Suppressor macrophage treated with lipopolysaccharide for 1 hour (primary cell): ENCODE data around the gene METTL27.
"Not testable (repeated sequence)": the region's sequence is repeated elsewhere in the genome, so short reads cannot be mapped to it uniquely, and the experiment has no call there.

Source experiments
- DNase-seq, 3 donors: peaks; one replicate each; pipeline ENCODE4 v3.0.0-alpha.2; 2020 to 2022

METTL27 gene

GRCh38 chr7:73817121-73817520 lies 25.2 kb downstream of the METTL27 start:
- DNase-seq, result no peak

GRCh38 chr7:73815436-73815835 lies 26.9 kb downstream of the METTL27 start:
- no peak for DNase-seq

- peak in 1 of 3 donors; percentile 14 for DNase-seq
Measured at GRCh38 chr7:73812996-73813395, 29.3 kb downstream of the METTL27 start.

DNA sequence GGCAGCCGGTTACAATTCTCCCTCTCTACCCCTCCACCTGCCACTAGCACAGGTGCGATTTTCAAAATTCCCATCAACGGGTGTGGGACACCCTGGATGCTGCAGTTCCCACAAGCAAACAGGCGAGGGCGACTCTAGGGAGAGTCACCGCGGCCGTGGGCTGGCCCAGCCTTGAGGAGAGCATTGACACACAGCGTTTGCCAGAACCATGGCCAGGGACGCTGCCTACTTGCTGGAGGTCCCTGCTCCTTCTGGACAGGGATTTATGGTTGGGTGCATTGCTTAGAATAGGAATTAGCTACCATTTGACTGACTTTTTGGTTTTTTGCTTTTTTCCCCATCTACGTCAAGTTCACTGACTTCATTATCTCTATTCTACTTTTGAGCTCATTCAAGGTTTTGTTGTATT lies 30.6 kb downstream of the METTL27 start:
- peak; percentile 77 to 87 (median 84) for DNase-seq

- no peak for DNase-seq
Measured at GRCh38 chr7:73810998-73811360, 31.3 kb downstream of the METTL27 start.

DNA sequence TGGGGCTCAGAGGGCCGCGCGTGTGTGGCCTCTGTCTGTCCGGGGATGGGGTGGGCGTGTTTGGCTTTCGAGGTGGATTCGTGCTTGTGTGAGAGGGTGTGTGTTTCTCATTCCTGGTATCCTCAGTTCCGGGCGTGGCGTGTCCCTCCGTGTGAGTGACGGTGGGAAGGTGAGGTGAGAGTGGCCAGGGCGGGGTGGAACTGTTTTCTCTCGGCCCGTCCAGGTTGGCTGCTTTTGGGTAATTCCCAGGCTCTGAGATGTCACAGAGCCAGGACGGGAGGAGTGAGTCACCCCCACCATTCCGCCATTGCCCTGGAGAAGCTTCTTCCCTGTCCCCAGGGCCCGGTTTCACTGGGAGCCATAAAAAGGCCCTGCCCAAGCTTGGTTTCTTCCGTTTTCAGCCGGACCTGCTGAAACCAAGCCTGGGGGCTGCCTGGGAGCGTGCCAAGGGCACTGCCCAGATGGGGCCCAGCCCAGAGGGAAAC lies 32.8 kb downstream of the METTL27 start:
- peak in 1 of 3 donors; percentile 13 for DNase-seq

- no peak for DNase-seq
Measured at GRCh38 chr7:73802459-73802858, 39.9 kb downstream of the METTL27 start.

DNA sequence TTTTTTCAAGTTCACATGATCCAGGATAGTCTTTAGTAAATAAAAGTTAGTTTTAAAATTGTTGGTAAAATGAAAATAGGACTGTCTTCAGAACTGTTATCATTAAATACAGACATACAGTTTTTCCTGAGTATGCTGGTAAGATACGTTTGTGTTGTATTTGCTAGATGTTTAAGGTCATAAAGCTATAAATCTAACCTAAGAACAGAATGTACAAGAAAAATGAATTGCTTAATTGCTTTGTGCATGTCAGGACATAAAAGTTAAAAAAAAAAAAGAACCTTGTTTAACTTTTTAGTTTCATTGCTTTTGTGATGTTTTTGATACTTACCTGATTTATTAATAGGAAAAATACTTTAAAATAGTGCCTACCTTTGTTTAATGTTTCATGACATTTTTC lies 40.7 kb downstream of the METTL27 start:
- no peak for DNase-seq

DNA sequence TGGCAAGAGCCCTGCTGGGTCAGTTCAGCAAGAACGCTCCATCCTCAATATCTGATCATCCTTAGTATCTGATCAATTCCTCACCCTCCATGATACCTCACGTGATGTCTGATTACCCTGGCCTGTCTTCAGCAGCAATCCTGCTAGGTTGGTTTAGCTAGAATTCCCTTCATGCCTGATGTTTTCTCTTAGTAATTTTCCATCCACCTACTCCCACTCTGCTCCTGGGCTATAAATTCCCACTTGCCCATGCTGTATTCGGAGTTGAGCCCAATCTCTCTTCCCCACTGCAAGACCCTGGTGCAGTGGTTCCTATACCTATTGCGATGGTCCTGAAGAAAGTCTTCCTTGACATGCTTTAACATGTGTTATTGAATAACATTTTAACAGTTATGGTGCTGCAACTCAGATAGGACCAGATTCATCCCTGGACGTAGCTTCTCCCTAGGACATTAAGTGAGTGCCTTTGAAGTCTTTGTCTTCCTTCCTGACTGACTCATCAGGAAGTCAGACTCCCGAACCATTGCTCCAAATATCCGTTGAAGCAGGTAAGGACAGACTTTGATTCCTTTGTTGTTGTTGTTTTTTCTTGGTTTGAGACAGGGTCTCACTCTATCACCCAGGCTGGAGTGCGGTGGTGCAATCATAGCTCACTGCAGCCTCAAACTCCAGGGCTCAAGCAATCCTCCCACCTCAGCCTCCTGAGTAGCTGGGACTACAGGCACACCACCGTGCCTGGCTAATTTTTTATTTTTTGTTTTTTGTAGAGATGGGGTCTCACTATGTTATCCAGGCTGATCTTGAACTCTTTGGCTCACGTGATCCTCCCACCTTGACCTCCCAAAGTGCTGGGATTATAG lies 42.8 kb downstream of the METTL27 start:
- no peak for DNase-seq

GRCh38 chr7:73797176-73797575 lies 45.1 kb downstream of the METTL27 start:
- not testable (repeated sequence) for DNase-seq

GRCh38 chr7:73796656-73797055 lies 45.7 kb downstream of the METTL27 start:
- DNase-seq, result not testable (repeated sequence)

- DNase-seq, result not testable (repeated sequence)
Measured at GRCh38 chr7:73795188-73795587, 47.1 kb downstream of the METTL27 start.

- DNase-seq, result not testable (repeated sequence)
Measured at GRCh38 chr7:73791170-73791690, 51.1 kb downstream of the METTL27 start.

DNA sequence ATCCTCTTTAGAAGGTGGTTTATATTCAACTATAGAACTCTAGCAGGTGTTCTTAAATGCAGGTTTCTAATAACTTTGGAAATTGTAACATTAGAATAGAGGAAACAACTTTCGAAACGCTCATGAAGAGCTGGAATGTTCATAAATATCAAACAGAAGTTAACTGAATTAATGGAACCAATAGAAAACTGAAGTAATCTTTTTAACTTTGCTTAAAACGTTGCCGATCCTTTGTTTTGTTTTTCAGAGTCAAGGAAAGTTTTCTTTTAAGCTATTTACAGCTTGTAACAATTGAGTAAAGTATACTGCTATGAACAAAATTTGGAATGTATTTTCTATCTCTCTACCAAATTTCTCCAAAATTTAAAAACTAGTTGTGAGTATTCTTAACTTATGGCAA lies 53.3 kb downstream of the METTL27 start:
- DNase-seq, result no peak

GRCh38 chr7:73787786-73788048 lies 54.6 kb downstream of the METTL27 start:
- DNase-seq, result not testable (repeated sequence)

DNA sequence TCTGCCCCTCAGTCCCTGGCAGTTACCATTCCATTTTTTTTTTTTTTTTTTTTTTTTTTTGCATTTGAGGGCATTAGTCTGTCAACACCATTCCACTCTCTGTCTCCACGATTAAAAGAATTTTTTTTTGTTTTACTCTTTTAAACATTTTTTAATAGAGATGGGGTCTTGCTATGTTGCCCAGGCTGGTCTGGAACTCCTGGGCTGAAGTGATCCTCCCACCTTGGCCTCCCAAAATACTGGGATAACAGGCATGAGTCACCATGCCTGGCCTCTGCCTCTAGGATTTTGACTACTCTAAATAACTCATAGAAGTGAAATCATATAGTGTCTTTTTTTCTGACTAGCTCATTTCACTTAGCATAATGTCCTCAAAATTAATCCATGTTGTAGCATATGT lies 55.7 kb downstream of the METTL27 start:
- no peak for DNase-seq
